ENCODE measurements around the gene ADGRB2. TPM values are rescaled to one million over a fixed set of nuclear protein-coding genes. Genes with fewer than 3 reads are reported as not detected.

ADGRB2 gene
- total RNA-seq, result 42.4 TPM

GRCh38 chr1:31764312-31765040, at the start of gene ADGRB2:
ADGRB2 (minus strand) TSS chr1:31764340; CDS start chr1:31757221, 7,119 bp downstream.
- peak; percentile 72 to 86 for DNase-seq (ENCODE audit: low spot score in 2 of 2)
- FAIRE-seq, result no peak

GRCh38 chr1:31812158-31812829, 48.2 kb upstream of the ADGRB2 start:
- DNase-seq (ENCODE audit: low spot score in 2 of 2) (no peak), FAIRE-seq (no peak)

GRCh38 chr1:31811605-31812004, 47.5 kb upstream of the ADGRB2 start:
- DNase-seq (ENCODE audit: low spot score in 2 of 2) (peak; percentile 77 to 79), FAIRE-seq (no peak)

GRCh38 chr1:31809698-31810097, 45.6 kb upstream of the ADGRB2 start:
- no peak for DNase-seq (ENCODE audit: low spot score in 2 of 2)
- FAIRE-seq, result no peak

GRCh38 chr1:31807273-31808048, 43.3 kb upstream of the ADGRB2 start:
- FAIRE-seq, result no peak
- DNase-seq (ENCODE audit: low spot score in 2 of 2), result no peak

- DNase-seq (ENCODE audit: low spot score in 2 of 2), result no peak
- FAIRE-seq, result no peak
Observed at GRCh38 chr1:31805318-31805717, 41.2 kb upstream of the ADGRB2 start.

GRCh38 chr1:31804098-31804497, 40.0 kb upstream of the ADGRB2 start:
- DNase-seq (ENCODE audit: low spot score in 2 of 2) (no peak), FAIRE-seq (peak; percentile 8)

- no peak for DNase-seq (ENCODE audit: low spot score in 2 of 2)
- FAIRE-seq, result no peak
Observed at GRCh38 chr1:31803610-31804009, 39.5 kb upstream of the ADGRB2 start.

- DNase-seq (ENCODE audit: low spot score in 2 of 2) (no peak), FAIRE-seq (no peak)
Observed at GRCh38 chr1:31802190-31803150, 38.3 kb upstream of the ADGRB2 start.

- no peak for DNase-seq (ENCODE audit: low spot score in 2 of 2)
- no peak for FAIRE-seq
Observed at GRCh38 chr1:31801458-31801857, 37.3 kb upstream of the ADGRB2 start.

- FAIRE-seq (no peak), DNase-seq (ENCODE audit: low spot score in 2 of 2) (no peak)
Observed at GRCh38 chr1:31800674-31800967, 36.5 kb upstream of the ADGRB2 start.

- FAIRE-seq (no peak), DNase-seq (ENCODE audit: low spot score in 2 of 2) (no peak)
Observed at GRCh38 chr1:31799895-31800673, 35.9 kb upstream of the ADGRB2 start.

- DNase-seq (ENCODE audit: low spot score in 2 of 2), result no peak
- FAIRE-seq, result no peak
Observed at GRCh38 chr1:31799196-31799894, 35.2 kb upstream of the ADGRB2 start.

GRCh38 chr1:31798433-31799195, 34.5 kb upstream of the ADGRB2 start:
- FAIRE-seq (no peak), DNase-seq (ENCODE audit: low spot score in 2 of 2) (peak in 1 of 2 donors; percentile 40)

GRCh38 chr1:31798086-31798432, 33.9 kb upstream of the ADGRB2 start:
- DNase-seq (ENCODE audit: low spot score in 2 of 2) (no peak), FAIRE-seq (no peak)

- FAIRE-seq, result no peak
- DNase-seq (ENCODE audit: low spot score in 2 of 2), result no peak
Observed at GRCh38 chr1:31797216-31797615, 33.1 kb upstream of the ADGRB2 start.

- no peak for DNase-seq (ENCODE audit: low spot score in 2 of 2)
Observed at GRCh38 chr1:31796707-31797106, 32.6 kb upstream of the ADGRB2 start.

More at GRCh38 chr1:31796707-31797106, 32.6 kb upstream of the ADGRB2 start:
- FAIRE-seq, result no peak
